Measurements from ENCODE around the gene RBM4B.
"Not testable (repeated sequence)": the region's sequence is repeated elsewhere in the genome, so short reads cannot be mapped to it uniquely, and the experiment has no call there.

Gene RBM4B

DNA sequence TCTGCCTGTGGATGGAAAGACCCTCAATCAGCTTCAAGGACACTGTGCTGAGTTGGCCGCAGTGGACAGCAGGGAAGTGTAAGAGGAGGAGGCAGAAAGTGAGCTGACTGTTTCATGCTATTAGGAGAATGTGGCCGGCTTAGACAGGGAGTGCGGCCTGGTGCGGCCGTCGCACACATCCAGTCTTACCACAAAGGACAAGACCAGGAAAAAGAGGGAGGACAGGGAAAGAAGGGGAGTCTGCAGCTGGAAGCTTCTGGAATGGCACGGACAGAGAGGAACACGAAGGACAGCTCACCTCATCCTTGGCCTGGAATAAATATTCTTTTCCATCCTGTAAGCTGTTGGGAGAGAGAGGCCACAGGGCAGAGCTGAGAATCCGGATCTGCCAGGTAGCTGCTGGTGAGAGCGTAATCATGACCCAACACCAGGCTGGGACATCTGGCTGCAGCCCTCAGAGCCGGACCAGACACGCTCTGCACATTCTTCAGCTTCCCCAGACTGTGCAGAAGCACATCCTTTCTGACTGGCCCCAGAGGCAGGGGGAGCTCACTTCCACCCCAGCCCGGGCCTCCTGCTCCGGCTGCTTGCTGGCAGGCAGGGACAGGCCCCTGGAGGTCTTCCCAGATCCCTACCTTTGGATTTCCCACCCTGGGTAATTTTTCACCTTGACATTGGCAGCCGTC lies 8.6 kb upstream of the RBM4B start:
- DNase-seq: no peak

DNA sequence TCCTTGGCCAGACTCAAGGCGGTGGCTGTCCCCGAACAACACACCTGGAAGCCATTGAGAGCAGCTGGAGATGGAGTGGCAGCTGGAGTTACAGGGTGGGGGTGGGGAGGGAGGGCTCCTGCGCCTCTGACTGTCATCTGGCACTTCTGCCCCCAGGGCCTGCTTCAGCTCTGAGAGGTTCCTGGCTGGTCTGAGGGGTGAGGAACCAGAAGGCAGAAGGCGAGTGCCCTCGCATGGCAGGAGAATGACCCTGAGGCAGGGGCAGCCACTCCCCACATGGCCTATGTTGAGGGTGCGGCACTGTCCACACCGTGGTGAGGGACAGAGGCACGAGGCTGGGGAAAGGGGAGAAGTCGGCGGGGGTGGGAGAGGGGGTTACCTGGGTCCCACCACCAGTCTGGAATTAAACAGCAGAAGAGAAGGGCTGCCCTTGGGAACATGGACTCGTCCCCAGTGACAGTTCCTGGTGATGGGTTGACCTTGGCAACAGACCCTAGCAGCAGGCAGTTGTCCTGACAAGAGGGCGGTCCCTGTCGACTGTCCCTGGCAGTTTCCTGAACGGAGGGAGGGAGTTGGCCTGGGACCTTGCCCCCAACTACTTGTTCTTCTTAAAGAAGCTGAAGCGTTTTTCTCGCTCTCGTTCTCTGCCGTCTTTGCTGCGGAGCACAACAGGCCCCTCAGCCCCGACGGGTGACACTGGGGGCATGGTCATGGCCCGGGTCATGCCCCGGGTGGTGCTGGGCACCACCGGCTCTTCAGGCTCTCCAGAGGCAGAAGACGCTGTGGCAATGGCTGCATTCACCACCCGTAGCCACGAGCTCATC lies 7.8 kb upstream of the RBM4B start:
- no peak for DNase-seq

DNA sequence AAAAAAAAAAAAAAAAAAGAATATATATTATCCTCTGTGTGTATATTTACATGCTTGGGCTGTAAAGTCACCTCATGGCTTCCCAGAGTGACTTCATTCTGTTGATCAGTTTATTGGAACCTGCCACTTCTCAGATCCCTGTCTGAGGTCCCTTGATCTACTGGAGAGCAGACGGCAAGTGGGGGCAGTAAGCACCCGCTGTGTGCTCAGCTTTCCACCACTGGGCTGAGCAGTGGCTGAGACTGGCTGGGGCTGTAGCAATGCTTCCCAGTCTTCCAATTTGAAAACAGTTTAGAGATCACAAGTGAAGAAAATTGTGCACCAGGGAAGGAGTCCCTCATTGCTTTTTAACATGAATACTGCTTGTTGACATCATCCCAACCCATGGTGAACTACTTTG lies 6.9 kb upstream of the RBM4B start:
- DNase-seq: no peak

DNA sequence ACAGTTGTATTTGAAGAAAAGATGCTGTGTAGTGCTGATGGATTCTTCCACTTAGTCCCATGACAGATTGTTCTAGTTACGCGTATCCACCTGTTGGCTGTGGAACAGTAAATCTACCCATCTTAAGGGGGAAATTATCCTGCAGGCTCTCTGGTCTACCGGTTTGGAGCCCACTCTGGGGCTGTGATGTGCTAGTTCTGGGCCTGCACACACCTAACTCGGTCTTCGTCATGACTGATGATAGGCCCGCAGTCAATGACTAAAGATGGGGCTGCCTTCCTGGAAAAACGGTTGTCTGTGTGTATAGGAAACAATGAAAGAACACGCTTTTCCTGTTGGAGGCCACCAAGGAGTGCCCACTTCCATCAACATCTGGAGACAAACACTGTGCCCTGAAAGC lies 6.2 kb upstream of the RBM4B start:
- DNase-seq: no peak

DNA sequence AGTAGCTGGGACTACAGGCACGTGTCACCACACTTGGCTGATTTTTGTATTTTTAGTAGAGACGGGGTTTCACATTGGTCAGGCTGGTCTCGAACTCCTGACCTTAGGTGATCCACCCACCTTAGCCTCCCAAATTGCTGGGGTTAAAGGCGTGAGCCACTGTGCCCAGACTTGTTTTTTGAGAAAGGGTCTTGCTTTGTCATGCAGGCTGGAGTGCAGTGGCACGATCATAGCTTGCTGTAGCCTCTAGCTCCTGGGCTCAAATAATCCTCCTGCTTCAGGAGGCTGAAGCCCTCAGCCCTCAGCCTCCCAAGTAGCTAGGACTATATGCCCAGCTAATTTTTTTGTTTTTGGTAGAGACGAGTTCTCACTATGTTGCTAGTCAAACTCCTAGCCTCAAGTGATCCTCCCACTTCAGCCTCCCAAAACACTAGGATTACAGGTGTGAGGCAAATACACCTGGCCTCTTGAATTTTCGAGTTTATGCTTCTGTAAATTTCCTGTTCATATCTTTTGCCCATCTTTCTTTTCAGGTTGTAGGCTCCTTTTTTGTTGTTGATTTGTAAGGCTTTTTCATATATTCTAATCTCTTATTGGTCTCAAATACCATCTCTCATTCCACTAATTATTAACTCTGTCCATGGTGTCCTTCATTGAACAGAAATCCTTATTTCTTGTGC lies 3.4 kb upstream of the RBM4B start:
- no peak for DNase-seq

DNA sequence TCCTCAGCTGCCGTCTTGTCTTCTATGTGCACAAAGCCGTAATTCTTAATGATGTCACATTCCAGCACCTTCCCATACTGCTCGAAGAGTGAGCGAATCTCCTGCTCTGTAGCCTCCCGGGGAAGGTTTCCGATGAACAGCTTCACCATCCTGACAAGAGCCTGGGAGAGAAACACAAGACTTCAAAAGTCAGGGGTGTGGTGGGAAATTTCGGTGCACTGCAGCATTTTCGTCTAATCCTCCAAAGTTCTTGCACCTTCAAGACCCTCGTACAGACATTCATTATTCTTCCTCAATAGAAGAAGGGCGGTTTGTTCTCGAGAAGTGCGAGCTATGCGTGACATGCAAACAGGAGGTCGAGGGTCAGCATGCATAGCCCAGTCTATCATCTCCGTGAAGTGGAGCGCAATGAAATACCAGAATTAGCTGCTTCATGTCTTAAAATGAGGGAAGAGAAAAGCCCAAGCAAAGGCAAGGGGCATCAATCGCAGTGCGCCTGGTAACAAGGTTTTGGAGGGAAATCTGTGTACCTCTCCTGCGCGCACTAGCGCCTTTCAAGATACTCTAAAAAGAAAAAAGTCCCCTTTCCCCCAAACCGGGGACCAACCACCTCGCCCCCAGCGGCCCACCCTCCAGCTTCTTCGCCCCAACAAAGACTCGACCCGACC lies 622 bp downstream of the RBM4B start:
- DNase-seq: no peak

DNA sequence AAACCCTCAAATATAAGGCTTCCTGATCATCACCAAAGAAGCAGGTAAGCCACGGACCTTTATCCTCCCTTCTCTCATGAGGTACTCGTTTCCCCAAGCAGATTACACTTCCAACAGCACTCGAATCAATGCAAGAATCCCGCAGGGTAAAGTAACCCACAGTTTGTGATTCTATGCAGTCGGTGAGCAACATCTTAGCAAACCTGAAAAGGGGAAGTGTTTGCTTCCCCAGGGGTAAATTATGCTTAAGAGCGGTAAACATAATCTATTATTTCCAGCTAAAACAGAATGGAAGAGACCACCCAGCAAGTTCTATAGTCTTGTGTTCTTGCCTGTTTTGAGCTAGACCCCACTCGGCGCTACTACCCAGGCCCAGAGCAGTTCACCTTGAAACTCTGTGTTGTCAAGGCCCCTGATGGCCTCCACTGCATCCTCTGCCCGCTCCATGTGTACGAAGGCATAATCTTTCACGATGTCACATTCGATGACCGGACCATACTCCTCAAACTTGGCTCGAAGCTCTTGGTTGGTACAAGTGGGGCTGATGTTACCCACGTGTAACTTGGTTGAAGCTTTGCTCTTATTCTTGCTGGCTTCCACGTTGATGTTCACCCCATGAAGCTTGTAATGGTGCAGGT lies 1.3 kb downstream of the RBM4B start:
- peak; percentile 34 for DNase-seq

DNA sequence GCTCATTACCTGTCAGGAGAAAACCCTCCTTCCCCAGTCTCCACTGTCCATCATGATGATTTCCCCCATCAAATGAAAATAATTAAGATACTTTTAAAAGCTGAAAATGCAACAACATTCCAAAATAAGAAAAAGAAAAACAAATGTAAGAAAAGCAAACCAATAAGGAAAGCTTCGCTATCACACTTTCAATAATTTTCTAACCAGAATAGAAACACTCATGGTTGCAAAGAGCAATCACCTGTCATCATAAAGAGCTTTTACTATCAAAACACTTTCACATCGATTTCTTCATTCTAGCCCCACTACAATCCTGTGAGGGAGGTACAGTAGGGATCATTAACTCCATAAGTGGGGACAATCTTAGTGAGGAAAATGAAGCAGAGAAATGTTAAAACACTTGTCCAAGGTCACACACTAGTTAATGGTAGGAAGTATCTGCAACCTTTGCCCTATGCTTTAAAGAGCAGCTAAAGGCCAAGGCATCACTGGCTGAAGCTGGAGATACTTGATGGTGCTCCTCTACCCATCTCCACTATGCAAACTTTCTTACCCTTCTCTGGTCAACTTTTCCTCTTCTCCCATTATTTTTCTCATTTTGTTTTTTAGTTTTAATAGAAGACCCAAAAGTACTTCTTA lies 2.6 kb downstream of the RBM4B start:
- DNase-seq: no peak

DNA sequence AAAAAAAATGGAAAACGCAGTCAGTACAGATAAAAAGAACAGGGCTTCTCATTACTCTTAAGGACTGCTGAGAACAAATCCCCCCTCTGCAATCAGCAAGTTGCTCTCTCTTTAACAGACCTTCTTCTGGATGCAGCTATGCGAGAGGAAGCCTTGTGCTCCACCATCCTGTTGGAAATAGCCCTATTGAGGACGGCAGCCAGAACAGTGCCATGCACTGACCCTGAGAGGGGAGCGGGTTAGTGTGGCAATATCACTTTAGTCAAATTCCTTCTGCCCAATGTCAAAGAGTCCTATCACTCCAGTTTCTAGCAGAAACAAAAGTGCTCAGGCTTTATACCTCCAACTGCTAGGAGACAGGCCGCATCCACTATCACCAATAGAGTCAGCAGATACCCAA lies 6.9 kb downstream of the RBM4B start:
- no peak for DNase-seq

DNA sequence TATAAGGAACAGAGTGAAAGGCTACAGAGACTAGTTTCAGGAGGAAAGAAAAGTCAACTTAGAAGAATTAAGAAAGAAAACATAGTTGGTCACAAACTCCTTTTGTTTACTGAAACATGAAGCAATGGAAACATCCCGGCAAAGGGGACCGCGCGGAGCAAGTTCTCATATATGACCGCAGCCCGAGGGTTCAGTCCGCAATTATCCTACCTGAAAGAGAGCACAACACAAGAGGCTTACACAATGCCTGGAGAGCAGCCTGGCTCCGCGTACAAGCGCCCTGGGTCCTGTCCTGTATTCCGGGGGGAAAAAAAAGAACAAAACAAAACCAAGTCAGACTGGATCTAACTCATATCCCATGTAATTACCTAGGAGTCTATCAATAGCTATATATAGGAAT lies 12.3 kb downstream of the RBM4B start:
- DNase-seq: no peak

DNA sequence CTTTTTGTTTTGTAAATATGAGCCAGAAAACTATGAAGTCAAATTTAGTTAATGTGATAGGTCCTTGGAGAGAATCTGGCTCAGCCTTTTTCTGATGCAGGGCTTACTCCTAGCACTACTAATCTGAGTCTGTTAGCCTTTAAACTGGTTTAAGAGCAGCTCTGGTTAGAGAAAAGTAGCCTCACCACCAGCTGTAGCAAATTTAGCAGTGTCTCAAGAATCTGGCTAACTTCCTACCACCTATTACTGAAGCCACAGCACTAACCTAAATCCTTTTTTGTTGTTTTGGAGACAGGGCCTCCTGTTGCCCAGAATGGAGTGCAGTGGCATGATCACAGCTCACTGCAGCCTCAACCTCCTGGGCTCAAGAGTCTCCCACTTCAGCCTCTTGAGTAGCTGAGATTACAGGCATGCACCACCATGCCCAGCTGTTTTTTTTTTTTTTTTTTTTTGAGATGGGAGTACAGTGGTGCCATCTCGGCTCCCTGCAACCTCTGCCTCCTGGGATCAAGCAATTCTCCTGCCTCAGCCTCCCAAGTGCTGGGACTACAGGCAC lies 13.9 kb downstream of the RBM4B start:
- no peak for DNase-seq

DNA sequence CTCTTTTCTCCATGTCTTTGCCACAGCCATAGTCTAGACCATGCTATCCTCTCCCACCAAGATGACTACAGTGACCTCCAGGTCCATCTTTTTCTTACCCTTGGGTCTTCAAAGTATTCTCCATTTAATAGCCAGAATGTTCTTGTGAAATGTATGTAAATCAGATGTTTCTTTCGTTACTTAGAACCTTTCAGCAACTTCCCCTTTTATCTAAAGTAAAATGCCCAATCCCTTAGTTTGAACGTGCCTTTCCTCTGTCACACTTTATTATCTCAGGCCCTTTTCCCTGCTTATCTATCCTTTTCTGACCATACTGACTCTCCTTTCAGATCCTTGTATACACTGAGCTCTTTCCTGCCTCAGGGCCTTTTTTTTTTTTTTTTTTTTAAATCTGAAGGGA lies 17.9 kb downstream of the RBM4B start:
- peak; percentile 45 for DNase-seq

DNA sequence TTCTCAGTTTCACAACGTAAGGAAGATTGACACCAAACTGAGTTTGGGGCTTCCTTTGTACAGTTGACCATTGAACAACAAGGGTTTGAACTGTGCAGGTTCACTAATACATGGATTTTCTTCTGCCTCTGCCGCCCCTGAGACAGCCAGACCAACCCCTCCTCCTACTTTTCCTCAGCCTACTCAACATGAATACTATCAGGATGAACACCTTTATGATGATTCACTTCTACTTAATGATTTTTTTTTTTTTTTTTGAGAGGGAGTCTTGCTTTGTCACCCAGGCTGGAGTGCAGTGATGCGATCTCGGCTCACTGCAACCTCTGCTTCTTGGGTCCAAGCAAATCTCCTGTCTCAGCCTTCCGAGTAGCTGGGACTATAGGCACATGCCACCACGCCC lies 24.6 kb downstream of the RBM4B start:
- no peak for DNase-seq

DNA sequence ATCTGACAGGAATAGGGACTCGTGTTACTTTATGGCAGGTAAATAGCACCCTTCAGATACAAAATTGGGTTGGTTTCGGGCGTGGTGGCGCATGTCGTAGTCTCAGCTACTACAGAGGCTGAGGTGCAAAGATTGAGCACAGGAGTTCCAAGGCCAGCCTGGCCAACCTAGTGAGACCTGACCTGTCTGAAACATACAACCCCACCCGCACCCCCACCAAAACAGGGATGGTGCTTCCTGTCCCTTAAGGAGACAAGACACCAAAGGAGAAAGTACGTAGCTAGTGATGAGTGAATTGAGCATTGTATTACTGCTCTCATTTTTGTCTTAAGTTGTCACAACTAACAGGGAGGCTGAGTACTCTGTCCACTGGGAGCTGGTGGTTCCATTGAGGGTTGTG lies 25.0 kb downstream of the RBM4B start:
- no peak for DNase-seq

DNA sequence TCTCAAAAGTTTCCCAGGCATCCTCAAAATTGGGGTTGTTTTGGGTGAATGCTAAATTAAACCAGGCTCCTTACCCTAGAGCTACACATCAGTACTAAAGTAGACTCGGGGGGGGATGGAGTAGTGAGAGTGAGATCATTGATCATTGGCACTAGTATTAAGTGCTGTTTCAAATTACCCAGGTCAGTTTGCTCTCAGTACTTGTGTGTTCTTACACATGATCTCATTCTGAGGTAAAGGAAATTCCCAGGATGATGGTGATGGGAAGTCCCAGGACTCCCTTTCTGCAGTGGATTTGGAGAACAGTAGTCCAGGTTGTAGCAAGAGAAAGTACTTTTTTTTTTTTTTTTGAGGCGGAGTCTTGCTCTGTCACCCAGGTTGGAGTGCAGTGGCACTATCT lies 26.7 kb downstream of the RBM4B start:
- no peak for DNase-seq

DNA sequence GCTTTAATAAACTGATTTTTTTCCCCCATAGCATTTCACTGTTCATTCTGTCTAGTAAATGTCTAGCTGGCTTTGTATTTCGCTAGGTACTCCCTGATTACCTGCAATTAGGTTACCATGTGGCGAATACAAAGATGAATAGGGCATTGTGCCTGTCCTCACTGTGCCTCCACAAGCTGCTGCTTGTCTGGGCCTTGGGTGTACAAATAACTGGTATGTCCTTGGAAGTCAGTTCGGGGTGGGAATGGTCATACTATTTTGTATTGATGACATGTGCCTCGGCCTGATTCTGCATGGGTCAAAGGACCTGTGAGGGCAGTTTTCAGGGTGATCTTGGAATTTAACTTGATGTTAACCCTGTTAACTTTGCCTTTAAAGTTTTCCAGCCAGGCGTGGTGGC lies 27.8 kb downstream of the RBM4B start:
- no peak for DNase-seq

DNA sequence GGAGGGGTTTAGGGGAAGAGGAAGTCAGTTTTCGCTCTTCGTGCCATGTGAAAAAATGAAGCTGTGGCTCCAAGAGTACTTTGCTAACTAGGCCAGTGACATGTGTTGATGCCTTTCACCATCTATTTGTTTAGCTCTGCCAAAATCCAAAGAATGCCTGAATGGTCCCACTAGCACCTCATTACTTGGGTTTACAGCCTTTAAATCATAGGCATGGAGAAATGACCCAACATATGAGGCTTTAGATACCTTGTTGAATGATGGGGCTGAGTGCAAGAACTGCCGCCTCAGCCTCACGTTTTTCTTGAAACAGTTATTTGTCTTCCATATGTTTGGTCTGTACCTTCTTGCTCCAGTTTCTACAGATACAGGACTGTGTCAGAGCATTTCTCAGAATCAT lies 30.9 kb downstream of the RBM4B start:
- DNase-seq: no peak

DNA sequence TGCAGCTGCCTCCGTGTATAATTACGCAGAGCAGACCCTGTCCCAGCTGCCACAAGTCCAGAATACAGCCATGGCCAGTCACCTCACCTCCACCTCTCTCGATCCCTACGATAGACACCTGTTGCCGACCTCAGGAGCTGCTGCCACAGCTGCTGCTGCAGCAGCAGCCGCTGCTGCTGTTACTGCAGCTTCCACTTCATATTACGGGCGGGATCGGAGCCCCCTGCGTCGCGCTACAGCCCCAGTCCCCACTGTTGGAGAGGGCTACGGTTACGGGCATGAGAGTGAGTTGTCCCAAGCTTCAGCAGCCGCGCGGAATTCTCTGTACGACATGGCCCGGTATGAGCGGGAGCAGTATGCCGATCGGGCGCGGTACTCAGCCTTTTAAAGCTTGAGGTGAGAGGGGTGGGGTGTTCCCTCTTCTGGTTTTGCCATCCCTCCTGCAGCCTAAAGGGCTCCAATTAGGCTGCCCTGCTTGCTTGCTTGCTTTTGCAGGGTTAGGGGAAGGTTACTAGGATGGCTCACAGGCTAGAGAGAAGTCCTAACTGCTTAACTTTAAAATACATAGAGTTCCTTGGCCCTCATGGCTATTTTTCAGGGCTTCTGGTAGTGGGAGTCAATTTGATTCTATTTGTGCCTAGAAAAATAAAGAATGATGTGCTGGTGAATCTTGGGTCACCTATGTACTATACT lies 33.8 kb downstream of the RBM4B start:
- DNase-seq: no peak

DNA sequence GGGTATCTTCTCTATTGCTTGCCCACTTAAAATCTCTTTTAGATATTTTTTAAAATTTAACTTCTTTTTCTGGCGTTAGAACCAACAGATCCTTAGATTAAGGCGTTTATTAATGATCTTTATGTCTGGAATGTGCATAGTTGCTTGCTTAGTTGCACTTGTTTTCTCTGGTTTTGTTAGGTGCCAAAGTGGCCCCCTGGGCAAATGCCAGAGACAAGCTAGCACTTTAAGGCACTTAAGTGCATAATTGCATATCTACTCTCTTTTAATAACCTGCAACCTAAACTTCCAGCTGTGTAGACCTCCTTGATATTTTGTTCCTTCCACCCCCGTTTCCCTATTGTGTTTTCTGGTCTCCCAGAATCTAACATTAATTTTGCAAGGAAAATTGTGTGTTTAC lies 35.9 kb downstream of the RBM4B start:
- no peak for DNase-seq

DNA sequence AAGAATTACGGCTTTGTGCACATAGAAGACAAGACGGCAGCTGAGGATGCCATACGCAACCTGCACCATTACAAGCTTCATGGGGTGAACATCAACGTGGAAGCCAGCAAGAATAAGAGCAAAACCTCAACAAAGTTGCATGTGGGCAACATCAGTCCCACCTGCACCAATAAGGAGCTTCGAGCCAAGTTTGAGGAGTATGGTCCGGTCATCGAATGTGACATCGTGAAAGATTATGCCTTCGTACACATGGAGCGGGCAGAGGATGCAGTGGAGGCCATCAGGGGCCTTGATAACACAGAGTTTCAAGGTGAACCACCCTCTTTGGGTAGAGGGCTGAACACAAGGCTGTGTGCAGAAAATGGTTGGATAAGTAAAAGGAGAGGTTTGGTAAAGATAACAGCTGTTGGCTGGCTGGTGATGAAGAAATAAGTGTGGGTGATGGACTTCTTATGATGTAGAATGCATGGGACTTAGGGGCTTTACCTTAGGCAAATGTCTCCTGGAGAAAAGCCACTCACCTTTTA lies 37.8 kb downstream of the RBM4B start:
- not testable (repeated sequence) for DNase-seq

Data from suppressor macrophage treated with lipopolysaccharide for 4 hours (primary cell).